Endothelial cell of hepatic sinusoid (primary cell): ENCODE measurements around the gene AVPI1.
"Not testable (repeated sequence)": the region's sequence is repeated elsewhere in the genome, so short reads cannot be mapped to it uniquely, and the experiment has no call there.

Experiments used
- in situ Hi-C: cut with HindIII; loops from 2 replicates; pipeline ENCODE4 v1.10.0; 2017; ENCODE audit warnings: low sequenced_read_pairs

Gene AVPI1

GRCh38 chr10:97713339-97713825 is 26.3 kb upstream of the AVPI1 start, which contains the start of gene MARVELD1:
Gene MARVELD1 (plus strand): TSS chr10:97713730. CDS start chr10:97713877, 147 bp downstream.
- in situ Hi-C loops = no loop called here

GRCh38 chr10:97711640-97712572 is 24.9 kb upstream of the AVPI1 start:
- in situ Hi-C loops = no loop called here

- in situ Hi-C loops = no loop called here
Measured at GRCh38 chr10:97708976-97709946, 22.2 kb upstream of the AVPI1 start.

- in situ Hi-C loops = no loop called here
Measured at GRCh38 chr10:97708167-97708566, 21.1 kb upstream of the AVPI1 start.

- in situ Hi-C loops = no loop called here
Measured at GRCh38 chr10:97707134-97707861, 20.3 kb upstream of the AVPI1 start.

GRCh38 chr10:97705006-97705670 is 18.1 kb upstream of the AVPI1 start:
- in situ Hi-C loops = no loop called here

GRCh38 chr10:97704341-97704740 is 17.3 kb upstream of the AVPI1 start:
- in situ Hi-C loops = no loop called here

GRCh38 chr10:97703398-97704067 is 16.5 kb upstream of the AVPI1 start:
- in situ Hi-C loops = no loop called here

GRCh38 chr10:97701438-97702069 is 14.5 kb upstream of the AVPI1 start:
- in situ Hi-C loops = no loop called here

GRCh38 chr10:97698072-97698655 is 11.1 kb upstream of the AVPI1 start:
- in situ Hi-C loops = not testable (repeated sequence)

GRCh38 chr10:97690133-97690532 is 3.1 kb upstream of the AVPI1 start:
- in situ Hi-C loops = no loop called here

GRCh38 chr10:97689559-97690020 is 2.5 kb upstream of the AVPI1 start:
- in situ Hi-C loops = loop anchor here (5.0 kb wide), 2 partner anchors 38 to 88 kb away; no protein-coding TSS in a partner anchor

- in situ Hi-C loops = loop anchor here (5.0 kb wide), 2 partner anchors 39 to 89 kb away; no protein-coding TSS in a partner anchor
Measured at GRCh38 chr10:97687785-97688781, 1.0 kb upstream of the AVPI1 start.

GRCh38 chr10:97686301-97686961 is 610 bp downstream of the AVPI1 start:
- in situ Hi-C loops = loop anchor here (5.0 kb wide), 2 partner anchors 41 to 91 kb away; no protein-coding TSS in a partner anchor

- in situ Hi-C loops = loop anchor here (5.0 kb wide), 2 partner anchors 42 to 92 kb away; no protein-coding TSS in a partner anchor
Measured at GRCh38 chr10:97685395-97685958, 1.6 kb downstream of the AVPI1 start.

- in situ Hi-C loops = loop anchor here (5.0 kb wide), 2 partner anchors 42 to 92 kb away; no protein-coding TSS in a partner anchor
Measured at GRCh38 chr10:97684866-97685394, 2.1 kb downstream of the AVPI1 start.
